ENCODE measurements around the gene MTMR8. TPM values are rescaled to one million over a fixed set of nuclear protein-coding genes. Genes with fewer than 3 reads are reported as not detected.
A peak's percentile ranks its signal among the peaks of the same experiment; 100 is the strongest.

MTMR8 gene
- polyA plus RNA-seq (0.99 to 1.1 TPM (median 1.1 TPM) in 3 replicates), polyA minus RNA-seq (0.59 to 3.9 TPM (median 3.5 TPM) in 3 replicates)
- polyA plus RNA-seq (2011; ENCODE audit: low read depth): 0.59 TPM
- polyA plus RNA-seq (2011; cell fraction: cytosol; rRNA removed): 0.62 and 1.0 TPM in 2 replicates
- 0.55 and 1.0 TPM in 2 replicates for polyA plus RNA-seq (2011; cell fraction: nucleus; rRNA removed)
- polyA plus RNA-seq (2012; ENCODE audit: low replicate concordance): 0.58 and 0.64 TPM in 2 replicates
- polyA minus RNA-seq (2011; cell fraction: cytosol; rRNA and poly(A)+ RNA removed): not detected
- 1.5 and 6.1 TPM in 2 replicates for polyA minus RNA-seq (2011; cell fraction: nucleus; rRNA and poly(A)+ RNA removed)

- Histone ChIP-seq H3K4me2 (ENCODE audit: control insufficient read depth, extremely low read depth, insufficient read depth, low read depth, low read length) (peak within 1 kb of the TSS; percentile 67), H3K9ac (ENCODE audit: control insufficient read depth, extremely low read depth, insufficient read depth, low read length) (peak within 1 kb of the TSS; percentile 43), H3K79me2 (ENCODE audit: control insufficient read depth, insufficient read depth, low read length) (no peaks in the 10 kb centered on the region), H3K36me3 (ENCODE audit: control insufficient read depth in 2 of 2, extremely low read depth in 1 of 2, insufficient read depth in 2 of 2, low read length in 2 of 2) (no peaks in the 10 kb centered on the region), H2AFZ (ENCODE audit: control insufficient read depth, low read length) (peak within 1 kb of the TSS; percentile 90), H3K9me3 (ENCODE audit: control insufficient read depth, low read depth, low read length) (no peaks in the 10 kb centered on the region), H4K20me1 (ENCODE audit: control insufficient read depth, extremely low read depth, insufficient read depth, low read length) (no peaks in the 10 kb centered on the region), H3K9me1 (ENCODE audit: control insufficient read depth, extremely low read depth, insufficient read depth, low read length) (no peaks in the 10 kb centered on the region), H3K27ac (ENCODE audit: control insufficient read depth, insufficient read depth, low read length) (no peak within 1 kb of the TSS), H3K4me3 (ENCODE audit: control insufficient read depth in 2 of 3, extremely low read depth in 1 of 3, insufficient read depth in 2 of 3, low read depth in 1 of 3, low read length in 3 of 3) (peak within 1 kb of the TSS; percentile 54 to 63 (median 56)), H3K4me1 (ENCODE audit: control insufficient read depth, extremely low read depth, insufficient read depth, low read length) (no peaks in the 10 kb centered on the region), H3K27me3 (ENCODE audit: control insufficient read depth, extremely low read depth, insufficient read depth, low read length) (no peaks in the 10 kb centered on the region)
- no peak for TF ChIP-seq CTCF (optimal IDR thresholded peaks at IDR 0.05 in 1 of 3, IDR thresholded peaks at IDR 0.05 in 1 of 3, conservative IDR thresholded peaks at IDR 0.05 in 1 of 3; ENCODE audit: extremely low read depth in 1 of 3, insufficient read depth in 2 of 3, low read length in 3 of 3)
- TF ChIP-seq EZH2 (IDR thresholded peaks at IDR 0.05; ENCODE audit: low read length): no peak
- peak; percentile 17 for DNase-seq (ENCODE audit: low read depth, low spot score)
- no peak for FAIRE-seq
- dilution Hi-C loops (cut with MboI; ENCODE audit: extremely low pct_ligation_motif_present, low sequenced_read_pairs): no loop called here
Measured at GRCh38 chrX:64394874-64395567, at the start of gene MTMR8. Gene MTMR8, minus strand, starts transcription at chrX:64395452. Its CDS starts 89 bp downstream, at chrX:64395363.

GRCh38 chrX:64439551-64439950 is 44.3 kb upstream of the MTMR8 start:
- TF ChIP-seq CTCF (optimal IDR thresholded peaks at IDR 0.05 in 1 of 3, IDR thresholded peaks at IDR 0.05 in 1 of 3, conservative IDR thresholded peaks at IDR 0.05 in 1 of 3; ENCODE audit: extremely low read depth in 1 of 3, insufficient read depth in 2 of 3, low read length in 3 of 3) (no peak), EZH2 (IDR thresholded peaks at IDR 0.05; ENCODE audit: low read length) (no peak)
- Histone ChIP-seq H2AFZ (ENCODE audit: control insufficient read depth, low read length) (no peak overlapping the region), H3K27me3 (ENCODE audit: control insufficient read depth, extremely low read depth, insufficient read depth, low read length) (no peaks in the 10 kb centered on the region), H3K4me1 (ENCODE audit: control insufficient read depth, extremely low read depth, insufficient read depth, low read length) (no peaks in the 10 kb centered on the region), H3K79me2 (ENCODE audit: control insufficient read depth, insufficient read depth, low read length) (no peaks in the 10 kb centered on the region), H3K9me1 (ENCODE audit: control insufficient read depth, extremely low read depth, insufficient read depth, low read length) (no peaks in the 10 kb centered on the region), H3K36me3 (ENCODE audit: control insufficient read depth in 2 of 2, extremely low read depth in 1 of 2, insufficient read depth in 2 of 2, low read length in 2 of 2) (no peaks in the 10 kb centered on the region), H3K4me3 (ENCODE audit: control insufficient read depth in 2 of 3, extremely low read depth in 1 of 3, insufficient read depth in 2 of 3, low read depth in 1 of 3, low read length in 3 of 3) (no peak overlapping the region), H3K9me3 (ENCODE audit: control insufficient read depth, low read depth, low read length) (no peaks in the 10 kb centered on the region), H3K9ac (ENCODE audit: control insufficient read depth, extremely low read depth, insufficient read depth, low read length) (no peak overlapping the region), H4K20me1 (ENCODE audit: control insufficient read depth, extremely low read depth, insufficient read depth, low read length) (no peaks in the 10 kb centered on the region), H3K4me2 (ENCODE audit: control insufficient read depth, extremely low read depth, insufficient read depth, low read depth, low read length) (no peak overlapping the region), H3K27ac (ENCODE audit: control insufficient read depth, insufficient read depth, low read length) (no peak overlapping the region)
- FAIRE-seq (no peak), DNase-seq (ENCODE audit: low read depth, low spot score) (no peak)
- dilution Hi-C loops (cut with MboI; ENCODE audit: extremely low pct_ligation_motif_present, low sequenced_read_pairs): no loop called here

Data from keratinocyte (primary cell).